ENCODE data around the gene LASP1NB.

LASP1NB gene

GRCh38 chr17:38892620-38893019 is 32.8 kb upstream of the LASP1NB start:
- DNase-seq (ENCODE audit: low spot score): no peak
- no peak overlapping the region for H3K4ac ChIP-seq (ENCODE audit: low read length)
- no peak overlapping the region for H3K27ac ChIP-seq (replicated peaks; ENCODE audit: low read length)
- peak overlapping the region; percentile 44 for H3K9ac ChIP-seq (ENCODE audit: low read depth, low read length, poor library complexity)
- no peak overlapping the region for H4K91ac ChIP-seq (ENCODE audit: low read depth, low read length, poor library complexity)
- no peak overlapping the region for H2BK5ac ChIP-seq (ENCODE audit: low read length)
- no peak overlapping the region for H2AFZ ChIP-seq (ENCODE audit: low read length)
- H2AK5ac ChIP-seq (ENCODE audit: low read depth, low read length): no peak overlapping the region
- no peak overlapping the region for H2BK15ac ChIP-seq (ENCODE audit: low read length)
- peaks cover 5% of the 10 kb centered on the region for H3K79me1 ChIP-seq (ENCODE audit: low read depth, low read length)
- no peak overlapping the region for H3K4me2 ChIP-seq (ENCODE audit: insufficient read depth, low read length, poor library complexity, severe bottlenecking)
- peak overlapping the region; percentile 11 for H3K18ac ChIP-seq (ENCODE audit: low read length)
- H3K36me3 ChIP-seq (replicated peaks in 1 of 2; ENCODE audit: control insufficient read depth in 2 of 2, insufficient read depth in 2 of 2, low read length in 2 of 2): peaks cover 11 to 82% of the 10 kb centered on the region in 2 donors
- H3K27me3 ChIP-seq (ENCODE audit: control insufficient read depth in 3 of 3, insufficient read depth in 3 of 3, low read depth in 1 of 3, low read length in 3 of 3): no peaks in the 10 kb centered on the region
- no peak overlapping the region for H2BK12ac ChIP-seq (ENCODE audit: low read length)
- H3K23ac ChIP-seq (ENCODE audit: low read depth, low read length, poor library complexity): no peak overlapping the region
- no CpG with 5 or more reads among the region's 13 CpGs for WGBS, 2 donors (ENCODE audit: extremely low coverage in 2 of 2, insufficient read length in 2 of 2, insufficient replicate concordance in 1 of 2)
- no peak overlapping the region for H3K4me3 ChIP-seq (ENCODE audit: low read length in 2 of 2)
- peak overlapping the region; percentile 88 for H4K8ac ChIP-seq (ENCODE audit: low read depth, low read length)
- no peak overlapping the region for H2BK120ac ChIP-seq (ENCODE audit: low read depth, low read length)
- peaks cover 0 to 19% of the 10 kb centered on the region in 2 donors for H3K4me1 ChIP-seq (ENCODE audit: control insufficient read depth in 2 of 2, insufficient read depth in 1 of 2, low read depth in 1 of 2, low read length in 2 of 2)
- no peak overlapping the region for H3K14ac ChIP-seq (ENCODE audit: low read length)
- no peaks in the 10 kb centered on the region for H3K9me3 ChIP-seq (replicated peaks in 1 of 2; ENCODE audit: control insufficient read depth in 2 of 2, insufficient read depth in 1 of 2, low read depth in 1 of 2, low read length in 2 of 2)

- H3K4me3 ChIP-seq (ENCODE audit: low read length in 2 of 2): no peak overlapping the region
- H3K4me2 ChIP-seq (ENCODE audit: insufficient read depth, low read length, poor library complexity, severe bottlenecking): no peak overlapping the region
- H4K8ac ChIP-seq (ENCODE audit: low read depth, low read length): peak overlapping the region; percentile 88
- H2AK5ac ChIP-seq (ENCODE audit: low read depth, low read length): no peak overlapping the region
- no peak overlapping the region for H2BK12ac ChIP-seq (ENCODE audit: low read length)
- H3K23ac ChIP-seq (ENCODE audit: low read depth, low read length, poor library complexity): no peak overlapping the region
- H2BK5ac ChIP-seq (ENCODE audit: low read length): no peak overlapping the region
- no peak overlapping the region for H4K91ac ChIP-seq (ENCODE audit: low read depth, low read length, poor library complexity)
- H3K27me3 ChIP-seq (ENCODE audit: control insufficient read depth in 3 of 3, insufficient read depth in 3 of 3, low read depth in 1 of 3, low read length in 3 of 3): no peaks in the 10 kb centered on the region
- no peak for DNase-seq (ENCODE audit: low spot score)
- no peaks in the 10 kb centered on the region for H3K9me3 ChIP-seq (replicated peaks in 1 of 2; ENCODE audit: control insufficient read depth in 2 of 2, insufficient read depth in 1 of 2, low read depth in 1 of 2, low read length in 2 of 2)
- H2BK15ac ChIP-seq (ENCODE audit: low read length): no peak overlapping the region
- no peak overlapping the region for H3K9ac ChIP-seq (ENCODE audit: low read depth, low read length, poor library complexity)
- H2BK120ac ChIP-seq (ENCODE audit: low read depth, low read length): no peak overlapping the region
- H3K18ac ChIP-seq (ENCODE audit: low read length): no peak overlapping the region
- no CpG with 5 or more reads among the region's 5 CpGs for WGBS, 2 donors (ENCODE audit: extremely low coverage in 2 of 2, insufficient read length in 2 of 2, insufficient replicate concordance in 1 of 2)
- H2AFZ ChIP-seq (ENCODE audit: low read length): no peak overlapping the region
- H3K4ac ChIP-seq (ENCODE audit: low read length): no peak overlapping the region
- peaks cover 5% of the 10 kb centered on the region for H3K79me1 ChIP-seq (ENCODE audit: low read depth, low read length)
- H3K27ac ChIP-seq (replicated peaks; ENCODE audit: low read length): no peak overlapping the region
- no peak overlapping the region for H3K14ac ChIP-seq (ENCODE audit: low read length)
- peaks cover 0 to 21% of the 10 kb centered on the region in 2 donors for H3K4me1 ChIP-seq (ENCODE audit: control insufficient read depth in 2 of 2, insufficient read depth in 1 of 2, low read depth in 1 of 2, low read length in 2 of 2)
- peaks cover 11 to 82% of the 10 kb centered on the region in 2 donors for H3K36me3 ChIP-seq (replicated peaks in 1 of 2; ENCODE audit: control insufficient read depth in 2 of 2, insufficient read depth in 2 of 2, low read length in 2 of 2)
Observed at GRCh38 chr17:38893113-38893512, 32.3 kb upstream of the LASP1NB start.

GRCh38 chr17:38893607-38894006 is 31.8 kb upstream of the LASP1NB start:
- Histone ChIP-seq H3K4ac (ENCODE audit: low read length) (no peak overlapping the region), H3K9ac (ENCODE audit: low read depth, low read length, poor library complexity) (no peak overlapping the region), H3K4me1 (ENCODE audit: control insufficient read depth in 2 of 2, insufficient read depth in 1 of 2, low read depth in 1 of 2, low read length in 2 of 2) (peaks cover 0 to 21% of the 10 kb centered on the region in 2 donors), H3K23ac (ENCODE audit: low read depth, low read length, poor library complexity) (peak overlapping the region; percentile 35), H3K14ac (ENCODE audit: low read length) (peak overlapping the region; percentile 4), H3K27ac (replicated peaks; ENCODE audit: low read length) (peak overlapping the region; percentile 15), H2BK12ac (ENCODE audit: low read length) (no peak overlapping the region), H3K36me3 (replicated peaks in 1 of 2; ENCODE audit: control insufficient read depth in 2 of 2, insufficient read depth in 2 of 2, low read length in 2 of 2) (peaks cover 13 to 86% of the 10 kb centered on the region in 2 donors), H3K18ac (ENCODE audit: low read length) (no peak overlapping the region), H3K9me3 (replicated peaks in 1 of 2; ENCODE audit: control insufficient read depth in 2 of 2, insufficient read depth in 1 of 2, low read depth in 1 of 2, low read length in 2 of 2) (no peaks in the 10 kb centered on the region), H4K8ac (ENCODE audit: low read depth, low read length) (no peak overlapping the region), H4K91ac (ENCODE audit: low read depth, low read length, poor library complexity) (no peak overlapping the region), H2BK120ac (ENCODE audit: low read depth, low read length) (no peak overlapping the region), H3K4me3 (ENCODE audit: low read length in 2 of 2) (no peak overlapping the region), H2AFZ (ENCODE audit: low read length) (no peak overlapping the region), H2BK5ac (ENCODE audit: low read length) (peak overlapping the region; percentile 32), H2AK5ac (ENCODE audit: low read depth, low read length) (peak overlapping the region; percentile 35), H3K4me2 (ENCODE audit: insufficient read depth, low read length, poor library complexity, severe bottlenecking) (no peak overlapping the region), H3K79me1 (ENCODE audit: low read depth, low read length) (peaks cover 5% of the 10 kb centered on the region), H2BK15ac (ENCODE audit: low read length) (no peak overlapping the region), H3K27me3 (ENCODE audit: control insufficient read depth in 3 of 3, insufficient read depth in 3 of 3, low read depth in 1 of 3, low read length in 3 of 3) (no peaks in the 10 kb centered on the region)
- no CpG with 5 or more reads among the region's 6 CpGs for WGBS, 2 donors (ENCODE audit: extremely low coverage in 2 of 2, insufficient read length in 2 of 2, insufficient replicate concordance in 1 of 2)
- no peak for DNase-seq (ENCODE audit: low spot score)

- Histone ChIP-seq H2BK5ac (ENCODE audit: low read length) (no peak overlapping the region), H4K8ac (ENCODE audit: low read depth, low read length) (no peak overlapping the region), H3K9me3 (replicated peaks in 1 of 2; ENCODE audit: control insufficient read depth in 2 of 2, insufficient read depth in 1 of 2, low read depth in 1 of 2, low read length in 2 of 2) (no peaks in the 10 kb centered on the region), H3K4me1 (ENCODE audit: control insufficient read depth in 2 of 2, insufficient read depth in 1 of 2, low read depth in 1 of 2, low read length in 2 of 2) (peaks cover 0 to 21% of the 10 kb centered on the region in 2 donors), H3K23ac (ENCODE audit: low read depth, low read length, poor library complexity) (no peak overlapping the region), H3K9ac (ENCODE audit: low read depth, low read length, poor library complexity) (no peak overlapping the region), H2BK12ac (ENCODE audit: low read length) (no peak overlapping the region), H2AFZ (ENCODE audit: low read length) (no peak overlapping the region), H4K91ac (ENCODE audit: low read depth, low read length, poor library complexity) (no peak overlapping the region), H3K79me1 (ENCODE audit: low read depth, low read length) (peaks cover 3% of the 10 kb centered on the region), H3K27ac (replicated peaks; ENCODE audit: low read length) (no peak overlapping the region), H3K27me3 (ENCODE audit: control insufficient read depth in 3 of 3, insufficient read depth in 3 of 3, low read depth in 1 of 3, low read length in 3 of 3) (no peaks in the 10 kb centered on the region), H3K4me2 (ENCODE audit: insufficient read depth, low read length, poor library complexity, severe bottlenecking) (no peak overlapping the region), H3K4me3 (ENCODE audit: low read length in 2 of 2) (no peak overlapping the region), H3K14ac (ENCODE audit: low read length) (no peak overlapping the region), H2BK15ac (ENCODE audit: low read length) (no peak overlapping the region), H3K18ac (ENCODE audit: low read length) (no peak overlapping the region), H3K4ac (ENCODE audit: low read length) (no peak overlapping the region), H2BK120ac (ENCODE audit: low read depth, low read length) (no peak overlapping the region), H2AK5ac (ENCODE audit: low read depth, low read length) (peak overlapping the region; percentile 35), H3K36me3 (replicated peaks in 1 of 2; ENCODE audit: control insufficient read depth in 2 of 2, insufficient read depth in 2 of 2, low read length in 2 of 2) (peaks cover 9 to 86% of the 10 kb centered on the region in 2 donors)
- no peak for DNase-seq (ENCODE audit: low spot score)
- WGBS, 2 donors (ENCODE audit: extremely low coverage in 2 of 2, insufficient read length in 2 of 2, insufficient replicate concordance in 1 of 2): no CpG with 5 or more reads among the region's 7 CpGs
Observed at GRCh38 chr17:38894276-38894675, 31.1 kb upstream of the LASP1NB start.

All from neuronal stem cell (in vitro differentiated cells).